ENCODE results near the gene C17orf114.
A peak's percentile ranks its signal among the peaks of the same experiment; 100 is the strongest.

The C17orf114 gene

DNA sequence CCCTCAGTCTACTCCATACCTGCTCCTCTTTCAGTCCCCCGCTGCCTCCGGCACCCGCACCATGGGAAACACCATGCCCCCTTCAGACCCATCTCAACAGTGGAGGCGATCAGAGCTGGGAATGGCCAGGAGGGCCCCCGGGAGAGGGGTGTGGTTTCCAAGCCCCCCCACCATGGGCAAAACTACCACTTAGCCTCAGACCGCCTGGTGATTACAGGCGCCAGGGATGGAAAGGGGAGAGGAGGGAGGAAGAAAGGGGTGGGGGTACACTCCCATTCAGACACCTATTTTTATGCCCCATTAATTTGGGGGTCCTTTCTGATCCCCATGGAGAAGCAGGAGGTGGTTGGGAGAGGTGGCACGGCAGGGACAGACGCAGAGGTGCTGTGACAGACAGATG is at the start of gene C17orf114:
TSS of gene C17orf114 (minus strand) at position 101 of the 400 bp plus-strand sequence.
- peaks cover 0 to 25% (median 21%) of the 10 kb centered on the region in 9 donors for H3K36me3 ChIP-seq
- H3K27me3 ChIP-seq = no peaks in the 10 kb centered on the region
- intact Hi-C loops (cut with DNase I) = no loop called here
- H3K27ac ChIP-seq = no peak within 1 kb of the TSS
- DNase-seq (peak in 1 of 5 donors; percentile 24), ATAC-seq (no peak)
- TF ChIP-seq, protein P1, sequence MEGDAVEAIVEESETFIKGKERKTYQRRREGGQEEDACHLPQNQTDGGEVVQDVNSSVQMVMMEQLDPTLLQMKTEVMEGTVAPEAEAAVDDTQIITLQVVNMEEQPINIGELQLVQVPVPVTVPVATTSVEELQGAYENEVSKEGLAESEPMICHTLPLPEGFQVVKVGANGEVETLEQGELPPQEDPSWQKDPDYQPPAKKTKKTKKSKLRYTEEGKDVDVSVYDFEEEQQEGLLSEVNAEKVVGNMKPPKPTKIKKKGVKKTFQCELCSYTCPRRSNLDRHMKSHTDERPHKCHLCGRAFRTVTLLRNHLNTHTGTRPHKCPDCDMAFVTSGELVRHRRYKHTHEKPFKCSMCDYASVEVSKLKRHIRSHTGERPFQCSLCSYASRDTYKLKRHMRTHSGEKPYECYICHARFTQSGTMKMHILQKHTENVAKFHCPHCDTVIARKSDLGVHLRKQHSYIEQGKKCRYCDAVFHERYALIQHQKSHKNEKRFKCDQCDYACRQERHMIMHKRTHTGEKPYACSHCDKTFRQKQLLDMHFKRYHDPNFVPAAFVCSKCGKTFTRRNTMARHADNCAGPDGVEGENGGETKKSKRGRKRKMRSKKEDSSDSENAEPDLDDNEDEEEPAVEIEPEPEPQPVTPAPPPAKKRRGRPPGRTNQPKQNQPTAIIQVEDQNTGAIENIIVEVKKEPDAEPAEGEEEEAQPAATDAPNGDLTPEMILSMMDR (IDR thresholded peaks at IDR 0.05) = no peak
- no peak for TF ChIP-seq POLR2A (IDR thresholded peaks at IDR 0.05)
- H3K9me3 ChIP-seq = no peaks in the 10 kb centered on the region
- WGBS, 4 donors = 78 to 86% (median 81%) methylated on average over 9 of the region's 9 CpGs
- no peak within 1 kb of the TSS for H3K4me3 ChIP-seq
- peaks cover 0 to 11% (median 6%) of the 10 kb centered on the region in 12 donors for H3K4me1 ChIP-seq

- Histone ChIP-seq H3K36me3 (peaks cover 0 to 8% (median 0%) of the 10 kb centered on the region in 9 donors), H3K4me1 (peaks cover 0 to 54% (median 21%) of the 10 kb centered on the region in 12 donors), H3K27ac (no peak overlapping the region), H3K4me3 (no peak overlapping the region), H3K27me3 (no peaks in the 10 kb centered on the region), H3K9me3 (no peaks in the 10 kb centered on the region)
- WGBS, 4 donors = 90 to 94% (median 92%) methylated on average over 3 of the region's 3 CpGs
- TF ChIP-seq, protein P1 (IDR thresholded peaks at IDR 0.05) = no peak
- intact Hi-C loops (cut with DNase I) = no loop called here
- DNase-seq = no peak
- no peak for ATAC-seq
Observed at GRCh38 chr17:4851084-4851483, 49.0 kb upstream of the C17orf114 start.

- Histone ChIP-seq H3K27ac (peak overlapping the region in 1 of 12 donors; percentile 68), H3K27me3 (no peaks in the 10 kb centered on the region), H3K36me3 (peaks cover 0 to 8% (median 0%) of the 10 kb centered on the region in 9 donors), H3K4me1 (peaks cover 0 to 58% (median 19%) of the 10 kb centered on the region in 12 donors), H3K4me3 (no peak overlapping the region), H3K9me3 (no peaks in the 10 kb centered on the region)
- ATAC-seq = no peak
- TF ChIP-seq, protein P1 (IDR thresholded peaks at IDR 0.05) = no peak
- TF ChIP-seq POLR2A (IDR thresholded peaks at IDR 0.05) = no peak
- intact Hi-C loops (cut with DNase I) = no loop called here
- DNase-seq = no peak
- 76 to 93% (median 85%) methylated on average over 2 of the region's 2 CpGs for WGBS, 4 donors
Observed at GRCh38 chr17:4850246-4850645, 48.1 kb upstream of the C17orf114 start.

DNA sequence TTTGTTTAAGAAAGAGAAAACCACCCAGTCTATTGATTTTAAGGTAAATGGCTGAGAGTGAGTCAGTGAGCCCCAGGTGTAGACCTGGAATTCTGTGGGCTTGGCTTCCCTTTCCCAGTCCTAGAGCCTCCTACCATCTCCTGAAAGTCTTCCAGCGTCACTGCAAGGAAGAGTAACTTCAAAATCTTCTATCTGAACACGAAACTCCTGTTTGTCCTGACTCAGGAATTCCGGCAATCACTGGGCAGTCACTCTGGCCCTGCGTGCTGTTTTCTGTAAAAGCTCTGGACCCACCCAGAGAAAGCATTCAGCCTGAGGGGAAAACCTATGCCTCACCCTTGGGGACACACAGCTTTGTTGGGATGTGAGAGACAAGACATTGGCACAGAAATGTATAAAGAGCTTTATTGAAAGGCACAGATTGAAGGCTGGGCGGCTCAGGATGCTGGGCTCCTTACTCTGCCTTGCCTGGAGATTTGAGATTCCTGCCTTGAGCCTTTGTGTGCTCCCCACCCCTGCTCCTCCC is 46.9 kb upstream of the C17orf114 start:
- intact Hi-C loops (cut with DNase I) = no loop called here
- no peak overlapping the region for H3K4me3 ChIP-seq
- peak in 3 of 4 donors; percentile 28 to 64 (median 35) for ATAC-seq
- TF ChIP-seq, protein P1 (IDR thresholded peaks at IDR 0.05) = no peak
- TF ChIP-seq POLR2A (IDR thresholded peaks at IDR 0.05) = no peak
- peak overlapping the region in 6 of 12 donors; percentile 4 to 68 (median 28) for H3K27ac ChIP-seq
- no peak for DNase-seq
- WGBS, 4 donors = 74 to 83% (median 80%) methylated on average over 5 of the region's 5 CpGs
- no peaks in the 10 kb centered on the region for H3K9me3 ChIP-seq
- H3K4me1 ChIP-seq = peaks cover 0 to 67% (median 19%) of the 10 kb centered on the region in 12 donors
- H3K27me3 ChIP-seq = no peaks in the 10 kb centered on the region
- peaks cover 0 to under 1% (median 0%) of the 10 kb centered on the region in 9 donors for H3K36me3 ChIP-seq

Measured in heart left ventricle (tissue), 16 donors.